OCI-LY1 (cell line): Measurements from ENCODE around the gene HDLBP.

Experiments
- CTCF ChIP-seq: fragments of 200-600 bp; sonication (generic), shearing (Covaris generic); IDR thresholded peaks from 2 replicates; pipeline ENCODE4 v1.5.1; 2017; ENCODE audit warnings: mild to moderate bottlenecking, antibody characterized with exemption, low read length, moderate library complexity, mixed read lengths
- EZH2 ChIP-seq: fragments of 200-600 bp; sonication (generic), shearing (Covaris generic); IDR thresholded peaks from 2 replicates; pipeline ENCODE4 v1.8.0; 2017; ENCODE audit warnings: borderline replicate concordance, mixed run types, mild to moderate bottlenecking, antibody characterized with exemption, low read length, moderate library complexity, mixed read lengths

DNA sequence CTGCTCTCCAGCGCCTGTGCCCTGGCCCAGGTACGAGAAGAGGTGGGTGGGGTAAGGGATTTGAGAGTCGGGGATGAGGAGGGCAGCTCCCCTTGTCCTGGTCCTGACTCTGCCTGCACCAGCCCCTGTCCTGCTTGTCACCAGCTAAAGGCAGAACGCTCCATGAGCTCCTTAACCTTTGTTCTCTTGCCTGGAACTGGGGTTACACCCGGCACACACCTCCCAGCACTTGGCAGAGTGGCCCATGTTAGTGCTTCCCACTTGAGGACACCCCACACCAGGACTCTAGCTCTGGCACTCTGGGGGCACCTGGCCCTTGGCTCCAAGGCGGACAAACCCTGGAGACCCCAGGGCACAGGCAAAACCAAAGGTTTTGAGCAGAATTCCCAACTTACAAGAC lies 107.8 kb downstream of the HDLBP start:
- no peak for TF ChIP-seq CTCF
- TF ChIP-seq EZH2, result no peak
